GM12801 (cell line): ENCODE measurements around the gene WDR33.

Experiments used
- TF ChIP-seq, protein P1 (sequence below): IDR thresholded peaks from one replicate; pipeline ENCODE4 v1.5.1; 2011; ENCODE audit warnings: control low read depth; ENCODE audit not compliant: insufficient read length; ENCODE audit errors: extremely low read depth

The WDR33 gene

DNA sequence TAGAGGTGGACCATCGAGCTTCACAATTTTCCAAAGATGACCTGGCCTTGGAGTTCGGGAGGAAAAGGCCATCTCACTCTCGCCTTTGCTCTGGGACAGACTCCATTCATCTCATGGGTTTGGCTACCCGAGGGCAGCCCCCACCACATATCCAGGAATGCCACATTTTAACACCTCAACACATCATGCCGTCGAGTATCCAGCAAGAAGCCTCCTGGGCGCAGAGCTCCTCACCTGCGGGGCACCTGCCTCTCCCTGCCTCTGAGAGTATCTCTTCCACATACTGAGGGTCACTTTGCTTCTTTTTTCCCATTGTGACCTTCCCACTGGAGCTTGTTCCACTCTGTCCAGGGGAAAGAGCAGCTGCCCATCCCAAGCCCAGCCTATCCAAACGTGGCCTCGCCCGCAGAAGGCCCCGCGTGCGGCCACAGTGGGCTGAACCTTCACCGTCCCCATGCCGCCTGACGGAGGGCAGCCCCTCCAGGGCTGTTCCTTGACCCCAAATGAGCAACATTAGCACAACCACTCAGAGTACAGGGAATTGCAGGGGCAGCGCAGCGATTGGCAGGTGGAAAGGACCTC lies 130.2 kb downstream of the WDR33 start:
- TF ChIP-seq, protein P1, sequence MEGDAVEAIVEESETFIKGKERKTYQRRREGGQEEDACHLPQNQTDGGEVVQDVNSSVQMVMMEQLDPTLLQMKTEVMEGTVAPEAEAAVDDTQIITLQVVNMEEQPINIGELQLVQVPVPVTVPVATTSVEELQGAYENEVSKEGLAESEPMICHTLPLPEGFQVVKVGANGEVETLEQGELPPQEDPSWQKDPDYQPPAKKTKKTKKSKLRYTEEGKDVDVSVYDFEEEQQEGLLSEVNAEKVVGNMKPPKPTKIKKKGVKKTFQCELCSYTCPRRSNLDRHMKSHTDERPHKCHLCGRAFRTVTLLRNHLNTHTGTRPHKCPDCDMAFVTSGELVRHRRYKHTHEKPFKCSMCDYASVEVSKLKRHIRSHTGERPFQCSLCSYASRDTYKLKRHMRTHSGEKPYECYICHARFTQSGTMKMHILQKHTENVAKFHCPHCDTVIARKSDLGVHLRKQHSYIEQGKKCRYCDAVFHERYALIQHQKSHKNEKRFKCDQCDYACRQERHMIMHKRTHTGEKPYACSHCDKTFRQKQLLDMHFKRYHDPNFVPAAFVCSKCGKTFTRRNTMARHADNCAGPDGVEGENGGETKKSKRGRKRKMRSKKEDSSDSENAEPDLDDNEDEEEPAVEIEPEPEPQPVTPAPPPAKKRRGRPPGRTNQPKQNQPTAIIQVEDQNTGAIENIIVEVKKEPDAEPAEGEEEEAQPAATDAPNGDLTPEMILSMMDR = no peak

DNA sequence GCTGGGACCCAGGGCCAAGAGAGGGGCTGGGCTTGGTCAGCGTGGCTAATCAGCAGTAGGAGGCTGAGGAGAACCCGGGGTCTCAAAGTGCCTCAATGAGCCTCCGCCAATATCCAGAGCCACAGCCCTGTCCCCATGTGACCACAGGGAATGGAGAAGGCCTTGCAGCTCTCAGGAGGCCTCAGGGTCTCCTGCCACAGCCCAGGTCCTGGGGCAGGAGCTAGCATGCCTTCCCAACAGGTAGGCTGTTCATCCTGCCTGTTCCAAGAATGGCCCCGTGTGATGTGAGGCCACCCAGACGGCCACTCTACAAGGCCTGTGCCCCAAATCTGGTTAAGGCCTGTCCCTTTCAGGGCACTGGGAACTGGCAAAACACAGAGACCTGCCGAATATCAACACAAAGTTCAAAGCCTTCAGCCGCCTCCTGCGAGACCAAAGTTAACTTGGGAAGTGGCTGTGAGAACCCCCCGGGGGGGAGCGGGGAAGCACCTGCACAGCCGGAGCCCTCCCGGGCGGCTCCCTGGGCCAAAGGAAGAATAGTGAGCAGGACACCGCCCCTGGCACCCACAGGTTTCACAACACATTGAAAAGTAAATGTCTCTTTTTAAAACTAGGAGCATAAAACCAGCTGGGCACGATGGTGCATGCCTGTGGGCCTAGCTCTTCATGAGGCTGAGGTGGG lies 131.2 kb downstream of the WDR33 start:
- TF ChIP-seq, protein P1 = no peak

DNA sequence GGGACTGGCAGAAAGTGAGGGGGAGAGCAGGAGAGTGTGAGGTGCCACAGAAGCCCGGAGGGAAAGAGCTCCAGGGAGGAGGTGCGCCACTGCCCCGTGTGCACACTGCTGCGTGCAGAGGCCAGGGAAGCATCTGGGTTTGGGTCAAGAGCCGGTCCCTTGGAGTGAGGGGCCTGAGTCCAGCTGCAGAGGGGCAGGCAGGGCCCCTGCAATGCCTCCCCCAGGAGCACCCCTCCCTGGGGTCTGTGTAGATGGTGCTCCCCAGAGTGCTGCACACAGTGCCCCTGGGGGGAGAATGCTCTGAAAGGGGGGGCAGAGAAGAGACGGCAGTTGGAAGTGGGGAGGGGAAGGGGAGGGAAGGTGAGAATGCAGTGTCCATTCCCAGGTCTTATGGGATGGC lies 132.0 kb downstream of the WDR33 start:
- TF ChIP-seq, protein P1 = no peak

DNA sequence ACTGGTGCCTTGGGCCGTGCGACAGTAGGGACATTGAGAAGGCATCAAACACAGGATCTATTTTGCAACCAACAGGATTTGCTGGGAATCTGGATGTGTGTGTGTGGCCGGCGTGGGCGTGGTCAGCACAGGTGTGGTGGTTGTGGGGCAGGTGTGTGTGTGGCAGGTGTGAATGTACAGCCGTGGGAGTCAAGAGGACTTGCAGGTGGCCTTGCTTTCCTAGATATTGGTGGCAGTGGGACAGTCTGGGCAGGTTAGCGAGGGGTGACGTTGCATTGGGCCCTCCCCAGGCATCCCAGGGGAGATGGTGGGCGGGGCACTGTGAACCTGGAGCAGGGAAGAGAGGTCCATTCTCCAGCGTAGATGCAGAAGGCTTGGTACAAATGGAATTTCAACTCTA lies 132.4 kb downstream of the WDR33 start:
- TF ChIP-seq, protein P1 = no peak

DNA sequence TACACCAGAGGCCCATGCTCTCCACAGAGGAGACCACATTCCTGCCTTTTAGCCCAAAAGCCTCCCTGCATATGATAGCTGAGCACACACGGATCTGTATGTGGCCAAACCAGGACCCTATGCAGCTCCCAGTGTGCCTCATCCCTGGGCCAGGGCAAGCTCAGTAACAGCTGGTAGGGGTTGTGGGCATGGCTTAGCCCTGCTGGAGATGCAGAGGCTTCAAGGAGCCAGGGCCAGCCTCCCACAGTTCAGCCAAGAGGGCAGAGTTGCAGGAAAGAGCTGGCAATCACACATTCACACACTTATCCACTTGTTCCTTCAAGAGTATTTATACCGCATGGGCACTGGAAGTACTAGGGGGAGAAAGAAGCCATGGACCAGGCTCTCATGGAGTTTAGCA lies 134.1 kb downstream of the WDR33 start:
- TF ChIP-seq, protein P1 = no peak

DNA sequence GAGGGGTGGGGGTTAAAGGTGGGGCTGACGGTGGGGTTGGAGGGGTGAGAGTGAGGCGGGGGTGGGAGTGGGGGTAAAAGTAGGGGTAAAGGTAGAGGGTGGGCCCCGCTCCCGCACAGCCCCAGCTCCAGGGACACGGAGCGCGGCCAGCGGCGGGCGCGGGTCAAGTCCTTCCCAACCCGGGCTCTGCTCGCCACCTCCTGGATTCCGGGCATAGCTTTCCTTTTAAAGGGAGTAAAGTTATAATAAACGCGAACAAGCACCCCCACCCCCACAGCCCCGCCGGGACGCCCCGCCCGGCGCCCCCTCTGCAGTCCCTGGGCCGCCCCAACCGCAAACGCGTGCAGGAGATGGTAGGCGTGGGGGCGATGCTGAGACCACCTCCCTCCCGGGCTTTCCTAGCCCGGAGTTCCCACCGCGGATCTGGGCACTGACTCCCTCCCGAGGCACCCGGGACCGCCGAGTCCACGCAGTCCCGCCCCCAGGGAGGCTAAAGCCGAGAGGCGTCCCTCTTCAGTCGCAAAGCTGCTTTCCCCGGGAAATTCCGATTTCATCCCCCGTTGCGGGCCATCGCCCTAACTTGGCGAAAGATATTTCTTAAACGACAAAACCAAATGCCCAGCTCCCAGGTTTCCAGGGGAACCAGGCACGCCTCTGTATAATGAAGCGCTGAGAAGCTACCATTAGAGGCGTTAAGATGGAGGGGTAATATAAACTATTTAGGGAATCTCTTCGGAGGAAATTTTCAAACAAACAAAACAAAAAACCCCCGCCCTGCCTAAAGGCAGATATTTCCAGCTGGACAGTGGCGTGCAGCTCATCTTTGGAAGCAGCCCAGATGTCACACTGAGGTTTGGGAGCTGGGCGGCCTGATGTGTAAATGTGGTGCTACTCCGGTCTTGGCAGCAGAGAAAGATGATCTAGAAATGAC lies 135.4 kb downstream of the WDR33 start, which contains the start of gene LIMS2:
Gene LIMS2, minus strand, starts transcription at position 200 of the 931 bp plus-strand sequence. CDS start 506 bp downstream, outside the sequence.
- TF ChIP-seq, protein P1 = no peak
